ENCODE measurements around the gene GOLPH3.

GOLPH3 gene

GRCh38 chr5:32110111-32110696 lies 63.9 kb downstream of the GOLPH3 start:
- Histone ChIP-seq H3K9ac (no peak overlapping the region), H3K79me2 (ENCODE audit: insufficient read depth, low read depth) (no peaks in the 10 kb centered on the region)

DNA sequence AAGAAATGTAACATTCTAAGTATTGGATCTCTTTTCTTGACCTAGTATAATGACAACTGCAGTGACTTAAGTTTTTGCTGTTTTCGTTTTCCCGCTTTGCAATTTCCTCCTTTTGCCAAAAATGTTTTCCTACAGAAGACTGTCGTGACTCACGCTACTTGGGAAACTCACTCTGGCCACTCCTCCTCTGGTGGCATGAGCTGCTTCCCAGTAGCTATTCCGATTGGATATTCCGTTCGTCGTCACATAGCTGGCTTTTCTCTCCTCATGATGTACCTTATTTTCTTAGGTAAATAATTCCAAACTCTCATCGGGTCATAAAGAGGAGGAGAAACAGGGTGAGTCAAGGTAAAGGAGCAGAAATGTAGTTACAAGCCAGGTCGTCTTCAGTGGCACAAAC lies 64.9 kb downstream of the GOLPH3 start:
- no peaks in the 10 kb centered on the region for H3K79me2 ChIP-seq (ENCODE audit: insufficient read depth, low read depth)
- no peak overlapping the region for H3K4me2 ChIP-seq
- no peak overlapping the region for H3K9ac ChIP-seq
- H3K4me3 ChIP-seq (IDR thresholded peaks at IDR 0.05; ENCODE audit: insufficient read depth, low read depth, low read length): no peak overlapping the region
- TF ChIP-seq CTCF (conservative IDR thresholded peaks at IDR 0.05; ENCODE audit: low read depth, low read length): no peak
- H2AFZ ChIP-seq (ENCODE audit: low read depth): no peak overlapping the region
- no peaks in the 10 kb centered on the region for H4K20me1 ChIP-seq (ENCODE audit: insufficient read depth)
- H3K36me3 ChIP-seq (ENCODE audit: insufficient read depth): no peaks in the 10 kb centered on the region; the same call in 1 of the 2 replicates
- no peaks in the 10 kb centered on the region for H3K27me3 ChIP-seq (ENCODE audit: insufficient read depth, low read depth)
- no peak overlapping the region for H3K27ac ChIP-seq
- no peaks in the 10 kb centered on the region for H3K4me1 ChIP-seq (ENCODE audit: low read depth, poor library complexity, severe bottlenecking)

More at GRCh38 chr5:32110111-32110696, 63.9 kb downstream of the GOLPH3 start:
- Histone ChIP-seq H3K4me3 (IDR thresholded peaks at IDR 0.05; ENCODE audit: insufficient read depth, low read depth, low read length) (no peak overlapping the region), H3K4me2 (no peak overlapping the region), H4K20me1 (ENCODE audit: insufficient read depth) (no peaks in the 10 kb centered on the region), H3K36me3 (ENCODE audit: insufficient read depth) (no peaks in the 10 kb centered on the region; the same call in 1 of the 2 replicates), H3K4me1 (ENCODE audit: low read depth, poor library complexity, severe bottlenecking) (no peaks in the 10 kb centered on the region), H3K27ac (no peak overlapping the region), H3K27me3 (ENCODE audit: insufficient read depth, low read depth) (no peaks in the 10 kb centered on the region), H2AFZ (ENCODE audit: low read depth) (no peak overlapping the region)
- TF ChIP-seq CTCF (conservative IDR thresholded peaks at IDR 0.05; ENCODE audit: low read depth, low read length): no peak

GRCh38 chr5:32108167-32108566 lies 66.0 kb downstream of the GOLPH3 start:
- Histone ChIP-seq H3K4me2 (no peak overlapping the region), H3K36me3 (ENCODE audit: insufficient read depth) (no peaks in the 10 kb centered on the region; the same call in 1 of the 2 replicates), H3K27me3 (ENCODE audit: insufficient read depth, low read depth) (no peaks in the 10 kb centered on the region), H3K4me1 (ENCODE audit: low read depth, poor library complexity, severe bottlenecking) (no peaks in the 10 kb centered on the region), H3K79me2 (ENCODE audit: insufficient read depth, low read depth) (no peaks in the 10 kb centered on the region), H3K27ac (no peak overlapping the region), H3K4me3 (IDR thresholded peaks at IDR 0.05; ENCODE audit: insufficient read depth, low read depth, low read length) (no peak overlapping the region), H2AFZ (ENCODE audit: low read depth) (no peak overlapping the region), H3K9ac (no peak overlapping the region), H4K20me1 (ENCODE audit: insufficient read depth) (no peaks in the 10 kb centered on the region)
- no peak for TF ChIP-seq CTCF (conservative IDR thresholded peaks at IDR 0.05; ENCODE audit: low read depth, low read length)

- TF ChIP-seq CTCF (conservative IDR thresholded peaks at IDR 0.05; ENCODE audit: low read depth, low read length): no peak
- Histone ChIP-seq H4K20me1 (ENCODE audit: insufficient read depth) (no peaks in the 10 kb centered on the region), H3K27me3 (ENCODE audit: insufficient read depth, low read depth) (no peaks in the 10 kb centered on the region), H3K4me1 (ENCODE audit: low read depth, poor library complexity, severe bottlenecking) (no peaks in the 10 kb centered on the region), H3K27ac (no peak overlapping the region), H3K9ac (no peak overlapping the region), H3K4me2 (no peak overlapping the region), H2AFZ (ENCODE audit: low read depth) (no peak overlapping the region), H3K79me2 (ENCODE audit: insufficient read depth, low read depth) (no peaks in the 10 kb centered on the region), H3K4me3 (IDR thresholded peaks at IDR 0.05; ENCODE audit: insufficient read depth, low read depth, low read length) (no peak overlapping the region), H3K36me3 (ENCODE audit: insufficient read depth) (no peaks in the 10 kb centered on the region; the same call in 1 of the 2 replicates)
Observed at GRCh38 chr5:32107291-32107690, 66.8 kb downstream of the GOLPH3 start.

Data from KMS-11 (cell line).